Measurements from ENCODE around the gene MTG2. TPM values are rescaled to one million over a fixed set of nuclear protein-coding genes. Genes with fewer than 3 reads are reported as not detected.
A peak's percentile ranks its signal among the peaks of the same experiment; 100 is the strongest.

The MTG2 gene
- total RNA-seq, 6 experiments from 2014 or later: 27.0 to 45.6 (median 31.8) TPM

- DNase-seq: no peak
- peaks cover 0 to 20% (median 7%) of the 10 kb centered on the region in 4 donors for H3K4me1 ChIP-seq
- WGBS (ENCODE audit: insufficient coverage, low coverage, low lambda C conversion rate, missing lambda C conversion rate): 69% methylated on average over 5 of the region's 8 CpGs
- no peak for TF ChIP-seq POLR2A (IDR thresholded peaks at IDR 0.05)
- TF ChIP-seq, protein P1, sequence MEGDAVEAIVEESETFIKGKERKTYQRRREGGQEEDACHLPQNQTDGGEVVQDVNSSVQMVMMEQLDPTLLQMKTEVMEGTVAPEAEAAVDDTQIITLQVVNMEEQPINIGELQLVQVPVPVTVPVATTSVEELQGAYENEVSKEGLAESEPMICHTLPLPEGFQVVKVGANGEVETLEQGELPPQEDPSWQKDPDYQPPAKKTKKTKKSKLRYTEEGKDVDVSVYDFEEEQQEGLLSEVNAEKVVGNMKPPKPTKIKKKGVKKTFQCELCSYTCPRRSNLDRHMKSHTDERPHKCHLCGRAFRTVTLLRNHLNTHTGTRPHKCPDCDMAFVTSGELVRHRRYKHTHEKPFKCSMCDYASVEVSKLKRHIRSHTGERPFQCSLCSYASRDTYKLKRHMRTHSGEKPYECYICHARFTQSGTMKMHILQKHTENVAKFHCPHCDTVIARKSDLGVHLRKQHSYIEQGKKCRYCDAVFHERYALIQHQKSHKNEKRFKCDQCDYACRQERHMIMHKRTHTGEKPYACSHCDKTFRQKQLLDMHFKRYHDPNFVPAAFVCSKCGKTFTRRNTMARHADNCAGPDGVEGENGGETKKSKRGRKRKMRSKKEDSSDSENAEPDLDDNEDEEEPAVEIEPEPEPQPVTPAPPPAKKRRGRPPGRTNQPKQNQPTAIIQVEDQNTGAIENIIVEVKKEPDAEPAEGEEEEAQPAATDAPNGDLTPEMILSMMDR (IDR thresholded peaks at IDR 0.05): no peak
- no peak overlapping the region for H3K4me3 ChIP-seq
- H3K36me3 ChIP-seq: peaks cover 23 to 76% (median 53%) of the 10 kb centered on the region in 4 donors
- H3K27me3 ChIP-seq: no peaks in the 10 kb centered on the region
- ATAC-seq: no peak
- H3K9me3 ChIP-seq: no peaks in the 10 kb centered on the region
- peak overlapping the region in 2 of 3 donors; percentile 3 to 47 for H3K27ac ChIP-seq
- intact Hi-C loops (cut with DNase I): loop anchor here (5.0 to 10.0 kb wide), 2 partner anchors 68 to 121 kb away; partner anchors contain the start of gene TAF4 (in 1 of the 2)
Measured at GRCh38 chr20:62135573-62136266, 47.1 kb upstream of the MTG2 start.

DNA sequence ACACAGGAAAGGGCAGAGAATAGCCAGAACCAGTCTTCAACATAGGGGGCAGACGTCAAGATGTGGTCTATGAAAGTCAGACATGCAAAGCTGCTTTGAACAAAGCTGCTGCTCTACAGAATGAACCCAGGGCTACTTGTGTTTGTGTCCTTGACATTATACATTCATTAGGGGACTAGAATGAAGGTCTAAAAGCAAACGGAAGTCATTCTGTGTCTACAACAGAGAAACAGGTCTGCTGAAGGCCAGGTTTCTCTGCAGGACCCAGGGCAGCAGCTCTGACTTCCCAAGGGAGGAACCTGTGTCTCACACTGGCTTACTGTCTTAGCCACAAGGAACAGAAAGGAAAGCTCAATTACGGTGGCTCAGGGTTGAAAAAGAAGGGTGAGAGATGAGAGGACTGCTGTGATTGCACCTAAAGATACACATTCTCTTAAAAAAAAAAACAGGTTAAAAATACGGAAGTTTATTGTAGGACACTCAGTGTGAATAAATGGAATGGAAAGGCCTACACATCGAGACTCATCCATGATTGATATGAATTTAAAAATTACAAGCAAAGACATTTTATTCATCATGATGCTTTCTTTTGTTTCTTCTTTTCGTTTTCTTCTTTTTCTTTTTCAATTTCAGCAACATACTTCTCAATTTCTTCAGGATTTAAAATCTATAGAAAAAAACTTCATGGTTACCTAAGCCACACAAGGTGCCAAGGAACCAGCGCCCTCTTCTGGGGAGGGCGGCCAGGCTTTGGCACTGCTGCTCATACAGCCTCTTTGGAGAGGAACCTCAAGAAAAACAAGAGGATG lies 46.3 kb upstream of the MTG2 start:
- H3K36me3 ChIP-seq: peaks cover 23 to 70% (median 47%) of the 10 kb centered on the region in 4 donors
- ATAC-seq: peak; percentile 29 to 49 (median 42)
- peaks cover 0 to 27% (median 11%) of the 10 kb centered on the region in 4 donors for H3K4me1 ChIP-seq
- WGBS (ENCODE audit: insufficient coverage, low coverage, low lambda C conversion rate, missing lambda C conversion rate): 54% methylated on average over 8 of the region's 8 CpGs
- peak overlapping the region in 1 of 3 donors; percentile 14 for H3K27ac ChIP-seq
- TF ChIP-seq, protein P1 (IDR thresholded peaks at IDR 0.05): peak; percentile 46 to 85 (median 76)
- no peak for TF ChIP-seq POLR2A (IDR thresholded peaks at IDR 0.05)
- no peaks in the 10 kb centered on the region for H3K9me3 ChIP-seq
- H3K27me3 ChIP-seq: no peaks in the 10 kb centered on the region
- peak in 1 of 3 donors; percentile 57 for DNase-seq
- intact Hi-C loops (cut with DNase I): loop anchor here (5.0 to 10.0 kb wide), 2 partner anchors 69 to 122 kb away; partner anchors contain the start of gene TAF4 (in 1 of the 2)
- H3K4me3 ChIP-seq: no peak overlapping the region

GRCh38 chr20:62137092-62137384 lies 45.8 kb upstream of the MTG2 start:
- no peak for ATAC-seq
- Histone ChIP-seq H3K36me3 (peaks cover 23 to 65% (median 44%) of the 10 kb centered on the region in 4 donors), H3K9me3 (no peaks in the 10 kb centered on the region), H3K27me3 (no peaks in the 10 kb centered on the region), H3K4me3 (no peak overlapping the region), H3K27ac (no peak overlapping the region), H3K4me1 (peaks cover 0 to 33% (median 13%) of the 10 kb centered on the region in 4 donors)
- TF ChIP-seq, protein P1 (IDR thresholded peaks at IDR 0.05): peak in 2 of 4 donors; percentile 6 to 26
- TF ChIP-seq POLR2A (IDR thresholded peaks at IDR 0.05): no peak
- intact Hi-C loops (cut with DNase I): loop anchor here (5.0 to 10.0 kb wide), 2 partner anchors 70 to 122 kb away; partner anchors contain the start of gene TAF4 (in 1 of the 2)
- 55% methylated on average over 5 of the region's 6 CpGs for WGBS (ENCODE audit: insufficient coverage, low coverage, low lambda C conversion rate, missing lambda C conversion rate)
- no peak for DNase-seq

DNA sequence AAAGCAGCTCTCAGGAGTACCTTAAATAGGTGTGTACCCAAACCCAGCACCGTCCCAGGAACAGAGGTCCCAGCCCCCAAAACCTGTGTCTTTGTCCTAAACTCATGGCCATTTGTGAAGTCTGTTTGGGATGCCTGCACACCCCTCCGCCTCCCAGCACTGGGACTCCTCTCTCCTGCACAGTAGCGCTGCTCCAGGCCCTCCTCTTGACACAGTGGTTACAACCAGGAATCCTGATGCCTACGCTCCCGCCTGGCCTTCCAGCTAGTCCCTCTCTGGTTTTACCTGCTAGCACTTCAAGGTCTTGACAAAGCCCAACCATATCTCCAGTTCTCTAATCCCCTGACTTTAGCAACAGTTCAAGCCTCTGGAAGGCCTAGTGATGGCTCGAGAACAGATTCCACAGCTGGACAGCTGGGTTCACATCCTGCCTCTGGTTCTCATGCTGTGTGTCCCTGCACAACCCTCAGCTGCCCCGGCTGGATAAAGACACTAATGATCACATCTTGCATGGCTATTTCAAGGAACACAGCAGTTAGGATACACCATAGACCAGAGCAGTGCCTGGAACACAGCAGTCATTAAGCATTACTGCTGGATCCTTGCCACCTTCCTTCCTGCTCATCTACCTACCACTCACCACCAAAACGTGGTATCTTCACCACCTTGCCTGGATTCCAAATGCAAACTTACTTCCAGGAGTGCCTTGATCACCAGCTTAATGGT lies 45.2 kb upstream of the MTG2 start:
- Histone ChIP-seq H3K9me3 (no peaks in the 10 kb centered on the region), H3K27me3 (no peaks in the 10 kb centered on the region), H3K4me1 (peaks cover 0 to 33% (median 13%) of the 10 kb centered on the region in 4 donors), H3K4me3 (no peak overlapping the region), H3K36me3 (peaks cover 23 to 63% (median 43%) of the 10 kb centered on the region in 4 donors), H3K27ac (no peak overlapping the region)
- intact Hi-C loops (cut with DNase I): loop anchor here (5.0 to 10.0 kb wide), 2 partner anchors 70 to 123 kb away; partner anchors contain the start of gene TAF4 (in 1 of the 2)
- DNase-seq (no peak), ATAC-seq (no peak)
- WGBS (ENCODE audit: insufficient coverage, low coverage, low lambda C conversion rate, missing lambda C conversion rate): 69% methylated on average over 5 of the region's 8 CpGs
- TF ChIP-seq, protein P1 (IDR thresholded peaks at IDR 0.05): no peak
- no peak for TF ChIP-seq POLR2A (IDR thresholded peaks at IDR 0.05)
